HG03097 (cell line): ENCODE results near the gene NANOGP8.

Source experiments
- ATAC-seq: cut with Tn5 transposase; IDR thresholded peaks from one replicate; pipeline ENCODE4 v1.9.1; 2021; ENCODE audit not compliant: unreplicated experiment, low FRiP score

The NANOGP8 gene

GRCh38 chr15:35061161-35061824, 23.8 kb downstream of the NANOGP8 start:
- no peak for ATAC-seq

GRCh38 chr15:35060591-35060990, 24.5 kb downstream of the NANOGP8 start:
- no peak for ATAC-seq

GRCh38 chr15:35058534-35059054, 26.5 kb downstream of the NANOGP8 start:
- no peak for ATAC-seq

- no peak for ATAC-seq
Measured at GRCh38 chr15:35055416-35056105, 29.5 kb downstream of the NANOGP8 start.

GRCh38 chr15:35054380-35054779, 30.7 kb downstream of the NANOGP8 start:
- no peak for ATAC-seq

GRCh38 chr15:35047996-35048395, 37.1 kb downstream of the NANOGP8 start:
- no peak for ATAC-seq

- ATAC-seq: no peak
Measured at GRCh38 chr15:35047528-35047927, 37.6 kb downstream of the NANOGP8 start.

GRCh38 chr15:35043373-35044095, 41.6 kb downstream of the NANOGP8 start:
- ATAC-seq: no peak

- ATAC-seq: no peak
Measured at GRCh38 chr15:35040339-35041255, 44.5 kb downstream of the NANOGP8 start.

- no peak for ATAC-seq
Measured at GRCh38 chr15:35038626-35039451, 46.3 kb downstream of the NANOGP8 start.
